ENCODE data around the gene TARS2. TPM values are rescaled to one million over a fixed set of nuclear protein-coding genes. Genes with fewer than 3 reads are reported as not detected.

TARS2 gene
- total and polyA plus RNA-seq, 2 of the 4 experiments (the other 2 are of a cell fraction) = 10.9 to 21.8 TPM

GRCh38 chr1:150456146-150456647 lies 31.0 kb upstream of the TARS2 start:
- Histone ChIP-seq H2AK5ac (ENCODE audit: low read depth, low read length) (no peak overlapping the region), H3K79me1 (ENCODE audit: low read depth in 1 of 2, low read length in 2 of 2) (peaks cover 2 to 4% of the 10 kb centered on the region in 2 experiments; a peak in 2 of 4 replicates), H3K9ac (ENCODE audit: low read depth, low read length) (no peak overlapping the region), H3K14ac (replicated peaks; ENCODE audit: low read depth, low read length) (no peak overlapping the region), H3K27ac (ENCODE audit: insufficient read depth, low read length) (no peak overlapping the region), H3K18ac (ENCODE audit: low read depth, low read length) (no peak overlapping the region), H3K23ac (ENCODE audit: low read depth, low read length) (no peak overlapping the region), H4K5ac (ENCODE audit: low read depth, low read length) (no peak overlapping the region), H3K36me3 (ENCODE audit: control insufficient read depth, insufficient read depth, low read length) (peaks cover 21% of the 10 kb centered on the region), H4K20me1 (ENCODE audit: insufficient read depth, low read length) (no peaks in the 10 kb centered on the region), H2BK120ac (ENCODE audit: low read depth, low read length) (no peak overlapping the region), H3K9me3 (ENCODE audit: control insufficient read depth, insufficient read depth, low read length) (no peaks in the 10 kb centered on the region), H2AFZ (replicated peaks; ENCODE audit: low read length, poor library complexity) (no peak overlapping the region), H3K56ac (ENCODE audit: extremely low read depth, insufficient read depth, low read length) (no peak overlapping the region), H3K9me1 (ENCODE audit: insufficient read depth, low read length) (no peaks in the 10 kb centered on the region), H3K4ac (ENCODE audit: low read depth, low read length) (no peak overlapping the region), H2BK20ac (ENCODE audit: low read depth, low read length) (no peak overlapping the region), H4K8ac (ENCODE audit: low read depth in 2 of 2, low read length in 2 of 2) (no peak overlapping the region), H4K91ac (ENCODE audit: insufficient read depth, low read depth, low read length) (no peak overlapping the region), H3K27me3 (ENCODE audit: control insufficient read depth, insufficient read depth, low read length) (no peaks in the 10 kb centered on the region), H3K4me1 (ENCODE audit: control insufficient read depth, insufficient read depth, low read length) (no peaks in the 10 kb centered on the region), H2BK5ac (ENCODE audit: low read depth, low read length, poor library complexity, severe bottlenecking) (no peak overlapping the region), H3K4me2 (ENCODE audit: low read depth, low read length) (no peak overlapping the region), H2AK9ac (replicated peaks; ENCODE audit: low read depth, low read length, poor library complexity) (no peak overlapping the region), H3K4me3 (ENCODE audit: insufficient read depth, low read depth, low read length) (no peak overlapping the region), H2BK15ac (ENCODE audit: low read depth, low read length) (no peak overlapping the region)
- no TSS peak for BruUV-seq (replicated peaks)
- ChIA-PET POLR2A (ENCODE audit: unreplicated experiment) (no interaction called here), CTCF (no interaction called here)
- in situ Hi-C loops (cut with MboI; ENCODE audit: low sequenced_read_pairs) (no loop called here), intact Hi-C loops (cut with micrococcal nuclease) (no loop called here), dilution Hi-C loops (cut with HindIII; ENCODE audit: low sequenced_read_pairs, unreplicated experiment) (no loop called here)
- no peak for ATAC-seq (ENCODE audit: low read depth)
- no CpG with 5 or more reads among the region's 4 CpGs for WGBS, 2 experiments (ENCODE audit: extremely low coverage in 2 of 2, insufficient read length in 1 of 2)
- TF ChIP-seq SMC3 (IDR thresholded peaks at IDR 0.05; ENCODE audit: low read depth, low read length) = no peak
- no peak for TF ChIP-seq RFX5 (IDR thresholded peaks at IDR 0.05; ENCODE audit: low read depth, low read length)
- TF ChIP-seq FOS (IDR thresholded peaks at IDR 0.05; ENCODE audit: low read depth, low read length) = no peak
- no peak for TF ChIP-seq RCOR1 (IDR thresholded peaks at IDR 0.05; ENCODE audit: insufficient replicate concordance, low read length)
- no peak for TF ChIP-seq BHLHE40 (IDR thresholded peaks at IDR 0.05; ENCODE audit: low read depth, low read length)
- no peak for TF ChIP-seq RAD21 (IDR thresholded peaks at IDR 0.05; ENCODE audit: low read length)
- TF ChIP-seq NFE2L2 (IDR thresholded peaks at IDR 0.05; ENCODE audit: low read depth, low read length) = no peak
- TF ChIP-seq MAZ (IDR thresholded peaks at IDR 0.05; ENCODE audit: borderline replicate concordance, low read depth, low read length) = no peak
- no peak for TF ChIP-seq CEBPB (IDR thresholded peaks at IDR 0.05; ENCODE audit: low read depth, low read length)
- no peak for TF ChIP-seq USF2 (IDR thresholded peaks at IDR 0.05; ENCODE audit: low read depth, low read length)
- no peak for TF ChIP-seq MXI1 (IDR thresholded peaks at IDR 0.05; ENCODE audit: borderline replicate concordance, low read depth, low read length)
- TF ChIP-seq POLR2A (IDR thresholded peaks at IDR 0.05; ENCODE audit: low read depth, low read length) = no peak
- no peak for TF ChIP-seq MAFK (IDR thresholded peaks at IDR 0.05; ENCODE audit: low read depth, low read length)
- no peak for DNase-seq

All from IMR-90 (cell line).